ENCODE results near the gene CDH7.

CDH7 gene

GRCh38 chr18:65768120-65768778, 17.4 kb downstream of the CDH7 start:
- no peak for DNase-seq

DNA sequence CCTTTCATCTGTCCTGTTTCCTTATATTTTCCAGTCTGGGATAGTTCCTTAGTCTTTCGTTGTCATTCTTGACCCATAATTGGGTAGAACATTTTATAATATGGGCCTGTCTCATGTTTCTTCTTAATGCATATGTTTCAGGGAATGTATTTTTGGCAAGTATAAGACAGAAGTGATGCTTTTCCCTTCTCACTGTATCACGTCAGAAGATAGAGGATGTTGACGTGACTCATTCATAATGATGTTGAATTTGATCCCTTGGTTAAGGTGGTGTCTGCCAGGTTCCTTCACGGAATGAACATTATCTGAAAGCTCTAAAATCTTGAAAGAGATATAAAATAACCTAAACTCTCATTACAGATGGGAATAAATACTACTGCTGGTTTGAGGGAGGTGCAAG, 18.8 kb downstream of the CDH7 start:
- no peak for DNase-seq

DNA sequence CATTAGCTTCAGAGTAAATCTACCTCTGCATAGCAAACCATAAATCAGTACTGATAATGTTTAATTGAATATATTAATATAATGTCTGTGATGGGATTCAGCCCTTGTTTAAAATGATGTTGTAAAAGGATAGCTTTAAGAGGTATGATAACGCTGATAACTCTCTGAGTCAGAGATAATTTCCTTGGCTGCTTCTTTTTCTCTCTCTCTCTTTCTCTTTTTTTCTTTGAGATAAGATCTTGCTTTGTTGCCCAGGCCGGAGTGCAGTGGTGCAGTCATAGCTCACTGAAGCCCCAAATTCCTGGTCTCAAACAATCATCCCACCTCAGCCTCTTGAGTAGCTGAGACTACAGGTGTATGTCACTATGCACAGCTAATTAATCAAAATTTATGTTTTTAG, 35.7 kb downstream of the CDH7 start:
- no peak for DNase-seq

DNA sequence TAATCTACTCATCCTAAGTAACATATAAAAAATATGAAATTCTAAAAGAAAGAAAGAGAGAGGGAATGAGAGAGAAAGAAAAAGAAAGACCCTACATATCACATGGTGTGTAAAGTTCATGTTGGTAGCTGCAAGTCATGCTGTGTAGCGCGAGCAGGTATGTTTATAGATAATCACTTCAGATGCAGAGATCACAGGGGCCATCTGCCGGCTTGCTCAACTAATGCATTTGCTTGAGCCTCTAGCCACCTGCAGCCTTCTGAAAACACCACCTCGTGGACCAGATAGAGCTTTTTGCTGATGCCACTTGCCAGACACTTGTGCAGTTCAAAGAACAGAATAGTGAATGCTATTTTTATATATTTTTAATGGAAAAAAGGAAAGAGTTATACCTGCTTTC, 37.6 kb downstream of the CDH7 start:
- peak in 1 of 2 experiments; percentile 8 for DNase-seq

- DNase-seq: no peak
Observed at GRCh38 chr18:65790604-65791003, 39.8 kb downstream of the CDH7 start.

GRCh38 chr18:65791719-65792118, 40.9 kb downstream of the CDH7 start:
- DNase-seq: no peak

GRCh38 chr18:65792456-65793074, 41.8 kb downstream of the CDH7 start:
- no peak for DNase-seq

- no peak for DNase-seq
Observed at GRCh38 chr18:65808759-65809158, 57.9 kb downstream of the CDH7 start.

DNA sequence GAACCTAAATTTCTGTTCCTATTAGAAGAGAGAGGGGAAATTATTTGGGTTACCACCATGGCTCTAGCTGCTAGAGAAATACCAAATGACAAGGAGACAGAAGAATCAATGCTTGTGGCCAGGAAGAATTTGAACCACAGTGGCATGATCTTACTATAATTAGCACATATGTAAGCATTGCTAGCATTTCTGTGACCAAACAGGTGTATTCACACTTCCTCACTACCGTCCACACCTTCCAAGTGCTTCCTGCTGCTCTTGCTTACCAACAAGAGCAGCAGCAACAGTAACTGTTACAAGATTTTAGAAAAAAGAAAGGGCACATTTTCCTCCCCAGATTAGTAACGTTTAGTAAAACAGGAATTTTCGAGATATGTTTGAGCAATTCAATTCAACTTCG, 60.5 kb downstream of the CDH7 start:
- no peak for DNase-seq

DNA sequence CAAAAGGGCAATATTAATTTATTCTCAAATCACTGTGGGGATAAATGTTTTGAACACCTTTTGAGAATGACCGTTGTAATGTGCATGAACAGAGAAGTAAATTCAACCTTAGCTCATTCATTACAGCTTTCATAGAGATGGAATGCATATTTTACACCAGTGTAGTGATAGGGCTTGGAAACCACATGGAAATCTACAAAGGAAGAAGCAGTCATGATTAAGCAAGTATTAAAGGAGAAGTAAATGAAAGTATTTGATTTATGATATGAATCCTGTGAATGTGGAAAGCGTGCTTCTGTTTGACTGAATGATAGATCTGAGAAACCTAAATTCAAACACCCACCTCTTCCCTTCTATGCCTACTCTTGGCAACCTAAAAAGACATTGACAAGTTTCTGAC, 64.7 kb downstream of the CDH7 start:
- no peak for DNase-seq

- no peak for DNase-seq
Observed at GRCh38 chr18:65817178-65817577, 66.4 kb downstream of the CDH7 start.

DNA sequence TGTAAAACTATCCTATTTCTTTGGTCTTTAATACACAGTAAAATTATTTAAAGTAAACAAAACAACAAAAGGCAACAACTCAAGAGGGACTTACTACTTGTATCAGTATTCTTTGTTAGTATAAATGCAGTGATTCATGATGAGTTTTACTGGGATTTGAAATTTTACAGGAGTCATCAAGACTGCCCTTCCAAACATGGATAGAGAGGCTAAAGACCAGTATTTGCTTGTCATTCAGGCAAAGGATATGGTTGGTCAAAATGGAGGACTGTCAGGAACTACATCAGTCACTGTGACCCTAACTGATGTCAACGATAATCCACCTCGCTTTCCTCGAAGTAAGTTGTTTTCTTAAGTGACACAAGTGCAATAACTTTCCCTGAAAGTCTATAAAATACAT, 71.1 kb downstream of the CDH7 start:
- DNase-seq: no peak

DNA sequence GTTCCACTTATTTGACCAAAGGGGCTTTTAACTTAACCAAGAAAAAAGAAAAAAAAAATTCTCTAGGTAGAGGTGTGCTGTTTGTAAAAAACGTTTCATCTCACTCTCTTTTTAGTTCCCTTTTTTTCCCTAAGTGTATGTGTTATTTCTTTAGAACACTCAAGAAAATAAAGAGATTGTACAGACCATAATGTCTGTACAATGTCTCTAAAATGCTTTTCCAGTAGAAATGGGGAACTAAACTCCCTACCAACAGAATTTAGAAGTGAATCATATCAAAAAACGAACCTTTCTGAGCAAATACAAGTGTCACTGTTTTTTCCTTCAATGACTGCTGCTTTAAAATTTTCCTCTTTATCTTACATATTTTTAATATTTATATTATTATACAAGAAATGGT, 72.0 kb downstream of the CDH7 start:
- DNase-seq: no peak

DNA sequence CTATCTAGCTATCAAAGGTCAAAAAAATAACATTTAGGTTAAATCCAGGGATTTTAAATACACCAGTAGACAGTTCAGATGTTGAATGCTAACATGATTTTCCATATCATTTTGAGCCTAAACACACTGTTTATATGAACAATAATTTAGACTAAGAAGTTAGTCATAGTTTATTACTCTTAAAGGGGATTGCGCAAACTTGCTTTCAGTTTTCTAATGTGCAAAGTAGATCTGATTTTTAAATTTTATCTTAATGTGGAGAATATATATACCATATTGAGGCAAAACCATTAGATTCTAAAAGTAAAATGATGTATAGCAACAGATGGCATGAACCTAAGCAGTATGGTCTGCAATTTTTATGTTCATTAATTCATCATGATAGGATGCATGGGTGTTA, 76.6 kb downstream of the CDH7 start:
- no peak for DNase-seq

GRCh38 chr18:65835881-65836280, 85.1 kb downstream of the CDH7 start:
- DNase-seq: no peak

DNA sequence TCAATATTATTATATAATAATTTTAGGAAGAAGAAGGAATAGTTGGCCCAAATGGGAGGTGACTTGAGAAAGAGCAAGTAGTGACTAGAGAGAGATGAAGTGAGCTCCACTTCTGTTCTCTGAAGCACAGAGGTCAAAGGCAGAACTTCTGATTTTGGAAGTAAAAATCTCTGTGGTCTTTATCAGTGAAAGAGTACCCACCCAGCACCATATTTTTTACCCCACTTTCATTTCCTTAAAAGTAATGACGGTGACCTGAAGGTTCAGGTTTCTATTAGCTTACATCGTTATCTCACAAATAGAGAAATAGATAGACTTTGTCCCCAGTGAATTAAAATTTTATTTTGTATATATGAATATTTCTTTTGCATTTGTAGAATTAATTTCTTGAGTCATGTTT, 95.3 kb downstream of the CDH7 start:
- DNase-seq: no peak

DNA sequence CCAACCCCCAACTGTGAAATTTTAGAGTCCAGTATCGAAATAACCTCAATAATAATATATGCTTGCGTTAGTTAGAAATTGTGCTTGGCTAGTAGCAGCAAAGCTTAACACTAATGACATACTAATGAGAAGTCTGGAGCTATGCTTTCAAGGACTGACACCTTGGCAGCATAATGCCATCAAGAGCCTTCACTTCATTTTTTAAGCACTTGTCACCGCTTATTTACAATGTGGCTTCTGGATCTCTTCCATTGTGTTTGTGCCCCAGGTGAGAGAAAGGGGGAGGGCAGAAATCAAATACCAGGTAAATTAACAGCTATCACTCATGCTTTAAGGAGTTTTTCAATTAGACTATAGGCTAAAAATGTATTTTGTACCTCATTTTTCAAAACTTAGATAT, 101.5 kb downstream of the CDH7 start:
- no peak for DNase-seq

DNA sequence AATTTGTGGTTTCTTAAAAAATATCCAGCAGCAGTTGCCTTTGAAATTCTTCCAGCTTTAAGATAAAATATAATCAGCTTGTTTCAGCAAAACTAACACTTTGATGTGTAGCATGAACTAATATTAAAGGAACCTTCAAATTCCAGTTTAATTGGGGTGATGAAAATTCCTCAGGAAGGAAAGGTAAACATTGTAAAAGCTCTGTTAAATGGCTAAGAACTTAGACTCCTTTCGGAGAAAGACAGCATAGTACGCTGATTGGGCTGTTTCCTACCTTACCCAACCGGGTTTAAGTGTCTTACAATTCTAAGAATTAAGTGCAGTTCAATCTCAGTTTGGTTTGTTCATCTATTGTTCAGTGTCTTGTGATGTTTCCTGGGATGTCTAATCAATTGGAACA, 108.3 kb downstream of the CDH7 start:
- DNase-seq: no peak

DNA sequence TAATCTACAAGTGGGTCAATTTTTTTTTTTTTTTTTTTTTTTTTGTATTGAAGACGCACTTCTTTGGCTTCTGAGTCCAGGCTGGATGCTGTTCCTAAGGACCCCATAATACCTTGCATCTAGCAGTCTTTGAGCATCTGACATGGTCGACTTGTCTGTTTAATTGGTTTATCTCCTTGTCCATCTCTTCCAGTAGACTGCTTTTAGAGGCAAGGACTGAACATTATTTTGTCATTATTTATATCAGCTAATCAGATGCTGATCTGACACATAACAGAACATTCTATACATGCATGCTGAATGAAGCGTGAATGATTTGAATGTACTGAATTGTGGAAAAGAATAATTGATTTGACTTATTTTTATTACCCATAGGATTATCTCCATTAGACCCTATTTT, 118.7 kb downstream of the CDH7 start:
- DNase-seq: no peak

DNA sequence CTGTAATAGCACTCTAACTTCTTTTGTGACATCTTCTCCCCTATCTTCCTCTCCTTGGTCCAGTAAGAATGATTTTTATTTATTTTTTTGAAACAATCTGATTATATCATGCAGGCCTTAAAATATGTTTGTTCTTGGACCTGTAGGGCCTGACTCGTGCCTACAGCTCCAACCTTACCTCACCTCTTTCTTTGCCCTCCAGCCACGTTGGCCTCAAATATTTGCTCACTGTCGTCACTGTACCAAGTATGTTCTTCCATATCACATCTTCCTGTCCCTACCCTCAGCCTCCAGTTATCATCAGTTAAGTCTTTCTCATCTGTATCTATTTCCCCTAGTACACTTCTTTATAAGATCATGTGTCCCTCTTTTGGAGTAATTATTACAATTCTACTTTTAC, 125.5 kb downstream of the CDH7 start:
- no peak for DNase-seq

GRCh38 chr18:65897292-65897691, 146.5 kb downstream of the CDH7 start:
- DNase-seq: no peak

DNA sequence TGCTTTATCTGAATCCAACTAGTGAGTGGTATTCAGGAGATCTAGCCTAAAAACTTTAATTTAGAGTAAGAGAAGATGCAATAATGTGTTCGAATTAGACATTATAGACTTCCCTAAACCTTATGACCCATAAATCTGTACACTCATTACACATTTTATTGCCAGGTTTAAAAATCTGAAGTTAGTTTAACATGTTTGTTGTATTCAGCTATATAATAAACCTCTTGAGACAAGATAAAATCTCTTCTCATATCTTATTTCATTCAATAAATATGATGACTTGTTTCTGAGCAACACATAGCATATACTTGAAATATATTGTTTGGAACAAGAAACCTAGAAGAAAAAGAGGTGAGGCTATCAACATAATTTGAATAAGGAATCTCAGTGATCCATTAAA, 150.7 kb downstream of the CDH7 start:
- DNase-seq: no peak

DNA sequence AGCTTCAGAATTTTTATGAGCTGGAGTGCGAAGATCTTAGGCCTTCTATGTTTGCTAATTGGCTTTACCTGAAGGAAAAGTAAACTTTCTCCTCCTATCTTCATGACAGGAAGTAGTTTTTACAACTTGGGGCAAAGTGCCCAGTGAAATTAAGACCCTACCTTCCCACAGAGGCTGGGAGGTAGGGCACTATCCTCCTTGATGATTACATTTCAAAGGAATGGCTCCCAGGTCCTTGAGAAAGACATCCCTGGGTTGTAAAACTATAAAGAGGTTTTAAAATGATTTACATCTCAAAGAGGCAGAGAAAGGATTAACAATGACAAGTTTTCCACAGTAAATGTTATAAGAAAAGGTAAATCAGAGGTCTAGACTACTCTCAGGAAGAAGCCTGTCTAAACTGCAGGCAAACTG, 155.8 kb downstream of the CDH7 start:
- no peak for DNase-seq

DNA sequence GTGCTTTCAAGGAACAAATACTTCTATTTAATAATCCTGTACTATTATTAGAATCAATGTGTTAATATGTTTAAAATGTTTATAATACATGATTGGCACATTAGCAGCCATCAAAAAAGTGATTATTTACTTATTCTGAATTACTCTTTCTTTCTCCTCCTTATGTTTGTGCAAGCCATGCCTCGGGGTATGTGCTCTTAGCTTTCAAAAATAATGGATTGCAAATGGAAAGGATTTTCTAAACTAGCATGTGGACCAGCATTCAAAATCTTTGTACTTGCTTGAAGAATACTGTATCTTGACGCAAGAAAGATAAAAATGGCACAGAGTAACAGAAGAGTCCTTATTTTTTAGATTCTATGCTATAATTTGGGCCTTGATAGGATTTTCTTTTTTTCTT, 156.5 kb downstream of the CDH7 start:
- no peak for DNase-seq

GRCh38 chr18:65919018-65919417, 168.2 kb downstream of the CDH7 start:
- DNase-seq: no peak

All from NCI-H1930 (cell line).